HepG2 (cell line): Measurements from ENCODE around the gene AGRN. TPM values are rescaled to one million over a fixed set of nuclear protein-coding genes. Genes with fewer than 3 reads are reported as not detected.

Experiments used
- BORCS8-MEF2B ChIP-seq: sonication (generic); formaldehyde crosslinking; IDR thresholded peaks from 2 replicates; pipeline ENCODE4 v1.8.0; 2022; ENCODE audit warnings: mild to moderate bottlenecking, missing genetic modification reagents
- BRD4 ChIP-seq: sonication (generic); formaldehyde crosslinking; IDR thresholded peaks from 2 replicates; pipeline ENCODE4 v1.4.0; 2020; ENCODE audit warnings: missing genetic modification reagents
- CCAR2 ChIP-seq: fragments of 200-400 bp; formaldehyde crosslinking; optimal IDR thresholded peaks from 2 replicates; pipeline ENCODE3; 2018; ENCODE audit warnings: low read depth, mild to moderate bottlenecking, low read length, moderate library complexity
- ERF ChIP-seq: IDR thresholded peaks from 2 replicates; pipeline ENCODE4 v1.6.1; 2018; ENCODE audit warnings: missing biosample characterization, missing genetic modification reagents
- FOXO1 ChIP-seq: sonication (generic); formaldehyde crosslinking; IDR thresholded peaks from 2 replicates; pipeline ENCODE4 v1.4.0; 2020; ENCODE audit warnings: missing genetic modification reagents
- GLI4 ChIP-seq: sonication (generic); formaldehyde crosslinking; IDR thresholded peaks from 2 replicates; pipeline ENCODE4 v1.5.1; 2020; ENCODE audit warnings: missing genetic modification reagents, mild to moderate bottlenecking, moderate library complexity, borderline replicate concordance
- IRX3 ChIP-seq: sonication (generic); formaldehyde crosslinking; IDR thresholded peaks from 2 replicates; pipeline ENCODE4 v1.8.1; 2023; ENCODE audit warnings: mild to moderate bottlenecking, low read depth, missing genetic modification reagents, borderline replicate concordance
- MLLT10 ChIP-seq: sonication (generic); formaldehyde crosslinking; IDR thresholded peaks from 2 replicates; pipeline ENCODE4 v1.4.0; 2020; ENCODE audit warnings: missing genetic modification reagents
- PCBP1 ChIP-seq: fragments of 200-400 bp; formaldehyde crosslinking; IDR thresholded peaks from 2 replicates; pipeline ENCODE4 v1.6.1; 2017; ENCODE audit warnings: mild to moderate bottlenecking, low read depth, low read length, borderline replicate concordance
- SOX6 ChIP-seq, 2 experiments: fragments of 450-650 bp in 1 of 2; sonication (generic) in 1 of 2; formaldehyde crosslinking in 1 of 2; IDR thresholded peaks; 2 replicates each; pipeline versions ENCODE4 v1.4.0 to v1.6.1; 2017 to 2020; ENCODE audit warnings: antibody characterized with exemption in 1 of 2, mild to moderate bottlenecking in 1 of 2, missing genetic modification reagents in 1 of 2
- TMF1 ChIP-seq: sonication (generic); formaldehyde crosslinking; IDR thresholded peaks from 2 replicates; pipeline ENCODE4 v1.8.1; 2022; ENCODE audit warnings: low read depth, missing genetic modification reagents
- ZNF224 ChIP-seq: sonication (generic); formaldehyde crosslinking; IDR thresholded peaks from 2 replicates; pipeline ENCODE4 v1.5.0; 2020; ENCODE audit warnings: mild to moderate bottlenecking, missing genetic modification reagents
- ZNF672 ChIP-seq: sonication (generic); formaldehyde crosslinking; IDR thresholded peaks from 2 replicates; pipeline ENCODE4 v1.8.1; 2022; ENCODE audit warnings: missing genetic modification reagents
- ZSCAN9 ChIP-seq: IDR thresholded peaks from 2 replicates; pipeline ENCODE4 v1.6.1; 2016; ENCODE audit warnings: borderline replicate concordance
- polyA plus RNA-seq, 8 experiments: library from polyadenylated mRNA; depleted of rRNA in 3 of 8; stranded (reverse) in 7 of 8; unstranded in 1 of 8; fragments of >200 nt; fragmentation: Illumina TruSeq in 4 of 8; extraction: Trizol in 4 of 8; gene quantifications; 2 replicates each; pipeline versions ENCODE4 v1.2.1 to v1.2.3, GENCODE V29; 2011 to 2016; ENCODE audit warnings: low read depth in 4 of 8, missing spikeins in 1 of 8, mixed read lengths in 1 of 8; ENCODE audit not compliant: insufficient read depth in 1 of 8
- total RNA-seq, 5 experiments: library from RNA; depleted of rRNA; stranded (reverse); fragments of >200 nt; fragmentation: Illumina TruSeq; extraction: Trizol; gene quantifications; 2 replicates each; pipeline ENCODE4 v1.2.3, GENCODE V29; 2016; ENCODE audit warnings: low read depth in 1 of 5
- TF ChIP-seq, protein P1 (sequence below): sonication (generic); formaldehyde crosslinking; IDR thresholded peaks from 2 replicates; pipeline ENCODE4 v1.4.0; 2020; ENCODE audit warnings: missing genetic modification reagents
- TF ChIP-seq, protein P2 (sequence below): sonication (generic); formaldehyde crosslinking; IDR thresholded peaks from 2 replicates; pipeline ENCODE4 v1.5.0; 2020; ENCODE audit warnings: mild to moderate bottlenecking, missing genetic modification reagents, borderline replicate concordance

Gene AGRN
- total and polyA plus RNA-seq, 2 of the 13 experiments (the other 11 are each of a cell fraction or from before 2014, with no cell fraction given): 29.8 to 65.2 TPM

GRCh38 chr1:1069711-1070676 lies 50.1 kb downstream of the AGRN start (continued):
- TF ChIP-seq, protein P1, sequence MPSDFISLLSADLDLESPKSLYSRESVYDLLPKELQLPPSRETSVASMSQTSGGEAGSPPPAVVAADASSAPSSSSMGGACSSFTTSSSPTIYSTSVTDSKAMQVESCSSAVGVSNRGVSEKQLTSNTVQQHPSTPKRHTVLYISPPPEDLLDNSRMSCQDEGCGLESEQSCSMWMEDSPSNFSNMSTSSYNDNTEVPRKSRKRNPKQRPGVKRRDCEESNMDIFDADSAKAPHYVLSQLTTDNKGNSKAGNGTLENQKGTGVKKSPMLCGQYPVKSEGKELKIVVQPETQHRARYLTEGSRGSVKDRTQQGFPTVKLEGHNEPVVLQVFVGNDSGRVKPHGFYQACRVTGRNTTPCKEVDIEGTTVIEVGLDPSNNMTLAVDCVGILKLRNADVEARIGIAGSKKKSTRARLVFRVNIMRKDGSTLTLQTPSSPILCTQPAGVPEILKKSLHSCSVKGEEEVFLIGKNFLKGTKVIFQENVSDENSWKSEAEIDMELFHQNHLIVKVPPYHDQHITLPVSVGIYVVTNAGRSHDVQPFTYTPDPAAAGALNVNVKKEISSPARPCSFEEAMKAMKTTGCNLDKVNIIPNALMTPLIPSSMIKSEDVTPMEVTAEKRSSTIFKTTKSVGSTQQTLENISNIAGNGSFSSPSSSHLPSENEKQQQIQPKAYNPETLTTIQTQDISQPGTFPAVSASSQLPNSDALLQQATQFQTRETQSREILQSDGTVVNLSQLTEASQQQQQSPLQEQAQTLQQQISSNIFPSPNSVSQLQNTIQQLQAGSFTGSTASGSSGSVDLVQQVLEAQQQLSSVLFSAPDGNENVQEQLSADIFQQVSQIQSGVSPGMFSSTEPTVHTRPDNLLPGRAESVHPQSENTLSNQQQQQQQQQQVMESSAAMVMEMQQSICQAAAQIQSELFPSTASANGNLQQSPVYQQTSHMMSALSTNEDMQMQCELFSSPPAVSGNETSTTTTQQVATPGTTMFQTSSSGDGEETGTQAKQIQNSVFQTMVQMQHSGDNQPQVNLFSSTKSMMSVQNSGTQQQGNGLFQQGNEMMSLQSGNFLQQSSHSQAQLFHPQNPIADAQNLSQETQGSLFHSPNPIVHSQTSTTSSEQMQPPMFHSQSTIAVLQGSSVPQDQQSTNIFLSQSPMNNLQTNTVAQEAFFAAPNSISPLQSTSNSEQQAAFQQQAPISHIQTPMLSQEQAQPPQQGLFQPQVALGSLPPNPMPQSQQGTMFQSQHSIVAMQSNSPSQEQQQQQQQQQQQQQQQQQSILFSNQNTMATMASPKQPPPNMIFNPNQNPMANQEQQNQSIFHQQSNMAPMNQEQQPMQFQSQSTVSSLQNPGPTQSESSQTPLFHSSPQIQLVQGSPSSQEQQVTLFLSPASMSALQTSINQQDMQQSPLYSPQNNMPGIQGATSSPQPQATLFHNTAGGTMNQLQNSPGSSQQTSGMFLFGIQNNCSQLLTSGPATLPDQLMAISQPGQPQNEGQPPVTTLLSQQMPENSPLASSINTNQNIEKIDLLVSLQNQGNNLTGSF (CRISPR knock-in tag): no peak
- TF ChIP-seq, protein P2, sequence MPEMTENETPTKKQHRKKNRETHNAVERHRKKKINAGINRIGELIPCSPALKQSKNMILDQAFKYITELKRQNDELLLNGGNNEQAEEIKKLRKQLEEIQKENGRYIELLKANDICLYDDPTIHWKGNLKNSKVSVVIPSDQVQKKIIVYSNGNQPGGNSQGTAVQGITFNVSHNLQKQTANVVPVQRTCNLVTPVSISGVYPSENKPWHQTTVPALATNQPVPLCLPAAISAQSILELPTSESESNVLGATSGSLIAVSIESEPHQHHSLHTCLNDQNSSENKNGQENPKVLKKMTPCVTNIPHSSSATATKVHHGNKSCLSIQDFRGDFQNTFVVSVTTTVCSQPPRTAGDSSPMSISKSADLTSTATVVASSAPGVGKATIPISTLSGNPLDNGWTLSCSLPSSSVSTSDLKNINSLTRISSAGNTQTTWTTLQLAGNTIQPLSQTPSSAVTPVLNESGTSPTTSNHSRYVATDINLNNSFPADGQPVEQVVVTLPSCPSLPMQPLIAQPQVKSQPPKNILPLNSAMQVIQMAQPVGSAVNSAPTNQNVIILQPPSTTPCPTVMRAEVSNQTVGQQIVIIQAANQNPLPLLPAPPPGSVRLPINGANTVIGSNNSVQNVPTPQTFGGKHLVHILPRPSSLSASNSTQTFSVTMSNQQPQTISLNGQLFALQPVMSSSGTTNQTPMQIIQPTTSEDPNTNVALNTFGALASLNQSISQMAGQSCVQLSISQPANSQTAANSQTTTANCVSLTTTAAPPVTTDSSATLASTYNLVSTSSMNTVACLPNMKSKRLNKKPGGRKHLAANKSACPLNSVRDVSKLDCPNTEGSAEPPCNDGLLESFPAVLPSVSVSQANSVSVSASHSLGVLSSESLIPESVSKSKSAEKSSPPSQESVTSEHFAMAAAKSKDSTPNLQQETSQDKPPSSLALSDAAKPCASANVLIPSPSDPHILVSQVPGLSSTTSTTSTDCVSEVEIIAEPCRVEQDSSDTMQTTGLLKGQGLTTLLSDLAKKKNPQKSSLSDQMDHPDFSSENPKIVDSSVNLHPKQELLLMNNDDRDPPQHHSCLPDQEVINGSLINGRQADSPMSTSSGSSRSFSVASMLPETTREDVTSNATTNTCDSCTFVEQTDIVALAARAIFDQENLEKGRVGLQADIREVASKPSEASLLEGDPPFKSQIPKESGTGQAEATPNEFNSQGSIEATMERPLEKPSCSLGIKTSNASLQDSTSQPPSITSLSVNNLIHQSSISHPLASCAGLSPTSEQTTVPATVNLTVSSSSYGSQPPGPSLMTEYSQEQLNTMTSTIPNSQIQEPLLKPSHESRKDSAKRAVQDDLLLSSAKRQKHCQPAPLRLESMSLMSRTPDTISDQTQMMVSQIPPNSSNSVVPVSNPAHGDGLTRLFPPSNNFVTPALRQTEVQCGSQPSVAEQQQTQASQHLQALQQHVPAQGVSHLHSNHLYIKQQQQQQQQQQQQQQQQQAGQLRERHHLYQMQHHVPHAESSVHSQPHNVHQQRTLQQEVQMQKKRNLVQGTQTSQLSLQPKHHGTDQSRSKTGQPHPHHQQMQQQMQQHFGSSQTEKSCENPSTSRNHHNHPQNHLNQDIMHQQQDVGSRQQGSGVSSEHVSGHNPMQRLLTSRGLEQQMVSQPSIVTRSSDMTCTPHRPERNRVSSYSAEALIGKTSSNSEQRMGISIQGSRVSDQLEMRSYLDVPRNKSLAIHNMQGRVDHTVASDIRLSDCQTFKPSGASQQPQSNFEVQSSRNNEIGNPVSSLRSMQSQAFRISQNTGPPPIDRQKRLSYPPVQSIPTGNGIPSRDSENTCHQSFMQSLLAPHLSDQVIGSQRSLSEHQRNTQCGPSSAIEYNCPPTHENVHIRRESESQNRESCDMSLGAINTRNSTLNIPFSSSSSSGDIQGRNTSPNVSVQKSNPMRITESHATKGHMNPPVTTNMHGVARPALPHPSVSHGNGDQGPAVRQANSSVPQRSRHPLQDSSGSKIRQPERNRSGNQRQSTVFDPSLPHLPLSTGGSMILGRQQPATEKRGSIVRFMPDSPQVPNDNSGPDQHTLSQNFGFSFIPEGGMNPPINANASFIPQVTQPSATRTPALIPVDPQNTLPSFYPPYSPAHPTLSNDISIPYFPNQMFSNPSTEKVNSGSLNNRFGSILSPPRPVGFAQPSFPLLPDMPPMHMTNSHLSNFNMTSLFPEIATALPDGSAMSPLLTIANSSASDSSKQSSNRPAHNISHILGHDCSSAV (CRISPR knock-in tag): no peak
- no peak for TF ChIP-seq MLLT10
- no peak for TF ChIP-seq ZSCAN9 (CRISPR knock-in tag)
- no peak for TF ChIP-seq ZNF224 (CRISPR knock-in tag)
- TF ChIP-seq TMF1 (CRISPR knock-in tag): no peak
- TF ChIP-seq BRD4: no peak
- TF ChIP-seq SOX6 (IDR thresholded peaks at IDR 0.05): no peak
- no peak for TF ChIP-seq SOX6 (CRISPR knock-in tag; IDR thresholded peaks at IDR 0.05)
- TF ChIP-seq BORCS8-MEF2B: no peak
- TF ChIP-seq IRX3 (CRISPR knock-in tag): no peak
- TF ChIP-seq PCBP1: no peak
- TF ChIP-seq CCAR2: no peak
- TF ChIP-seq FOXO1 (CRISPR knock-in tag): no peak
- no peak for TF ChIP-seq ERF
- TF ChIP-seq ZNF672 (CRISPR knock-in tag): no peak
- TF ChIP-seq GLI4 (CRISPR knock-in tag): no peak
